Mesodermal cell (in vitro differentiated cells): Measurements from ENCODE around the gene IDNK. TPM values are rescaled to one million over a fixed set of nuclear protein-coding genes. Genes with fewer than 3 reads are reported as not detected.

Experiments used
- H3K27ac ChIP-seq: 2 replicates; pipeline ENCODE4 v1.7.0; 2013; ENCODE audit warnings: mild to moderate bottlenecking, low read depth, low read length, moderate library complexity; ENCODE audit not compliant: severe bottlenecking
- H3K36me3 ChIP-seq: 2 replicates; pipeline ENCODE4 v1.7.1; 2013; ENCODE audit warnings: mild to moderate bottlenecking, low read length, moderate library complexity; ENCODE audit not compliant: control insufficient read depth, insufficient read depth
- H3K4me1 ChIP-seq: one replicate; pipeline ENCODE4 v1.7.1; 2013; ENCODE audit warnings: mild to moderate bottlenecking, low read length; ENCODE audit not compliant: insufficient read depth, control insufficient read depth, poor library complexity, severe bottlenecking
- H3K4me3 ChIP-seq: 2 replicates; pipeline ENCODE4 v1.7.0; 2013; ENCODE audit warnings: low read length, control low read depth, mild to moderate bottlenecking; ENCODE audit not compliant: insufficient read depth, poor library complexity, severe bottlenecking; ENCODE audit errors: extremely low read depth
- H3K9me3 ChIP-seq: 2 replicates; pipeline ENCODE4 v1.7.1; 2013; ENCODE audit warnings: mild to moderate bottlenecking, low read length, moderate library complexity; ENCODE audit not compliant: control insufficient read depth
- WGBS, 2 experiments: methylation state at CpG; one replicate each; pipeline ENCODE4 v1.1.5; 2013; ENCODE audit warnings: missing lambda C conversion rate in 2 of 2; ENCODE audit not compliant: insufficient coverage in 2 of 2; 5-methylcytosine and 5-hydroxymethylcytosine counted together
- polyA plus RNA-seq, 2 experiments: library from polyadenylated mRNA; stranded (reverse); fragments of 50-300 nt; gene quantifications; one replicate each; pipeline ENCODE4 v1.2.3, GENCODE V29; 2013

The IDNK gene
- 1.0 TPM for polyA plus RNA-seq (2013, experiment 1 of 2)
- polyA plus RNA-seq (2013, experiment 2 of 2) = 1.5 TPM

GRCh38 chr9:83622939-83623678, at the start of gene IDNK:
Gene IDNK, plus strand, starts transcription at chr9:83623143. Its CDS starts 29 bp downstream, at chr9:83623172.
- WGBS, 2 experiments = 1% methylated on average over 49 to 62 of the region's 79 CpGs
- Histone ChIP-seq H3K4me3 (peak within 1 kb of the TSS; percentile 65), H3K27ac (peak within 1 kb of the TSS; percentile 45), H3K4me1 (no peaks in the 10 kb centered on the region), H3K36me3 (peaks cover 3% of the 10 kb centered on the region), H3K9me3 (no peaks in the 10 kb centered on the region)

- WGBS, 2 experiments = no CpG with 5 or more reads among the region's 1 CpG
- Histone ChIP-seq H3K9me3 (no peaks in the 10 kb centered on the region), H3K4me1 (no peaks in the 10 kb centered on the region), H3K4me3 (no peak overlapping the region), H3K27ac (no peak overlapping the region), H3K36me3 (no peaks in the 10 kb centered on the region)
These were observed 48.5 kb upstream of the IDNK start for GRCh38 chr9:83574482-83574881.

GRCh38 chr9:83582029-83582428, 40.9 kb upstream of the IDNK start:
- Histone ChIP-seq H3K36me3 (no peaks in the 10 kb centered on the region), H3K4me1 (no peaks in the 10 kb centered on the region), H3K27ac (no peak overlapping the region), H3K4me3 (no peak overlapping the region), H3K9me3 (no peaks in the 10 kb centered on the region)
- no CpG with 5 or more reads among the region's 1 CpG for WGBS, 2 experiments

DNA sequence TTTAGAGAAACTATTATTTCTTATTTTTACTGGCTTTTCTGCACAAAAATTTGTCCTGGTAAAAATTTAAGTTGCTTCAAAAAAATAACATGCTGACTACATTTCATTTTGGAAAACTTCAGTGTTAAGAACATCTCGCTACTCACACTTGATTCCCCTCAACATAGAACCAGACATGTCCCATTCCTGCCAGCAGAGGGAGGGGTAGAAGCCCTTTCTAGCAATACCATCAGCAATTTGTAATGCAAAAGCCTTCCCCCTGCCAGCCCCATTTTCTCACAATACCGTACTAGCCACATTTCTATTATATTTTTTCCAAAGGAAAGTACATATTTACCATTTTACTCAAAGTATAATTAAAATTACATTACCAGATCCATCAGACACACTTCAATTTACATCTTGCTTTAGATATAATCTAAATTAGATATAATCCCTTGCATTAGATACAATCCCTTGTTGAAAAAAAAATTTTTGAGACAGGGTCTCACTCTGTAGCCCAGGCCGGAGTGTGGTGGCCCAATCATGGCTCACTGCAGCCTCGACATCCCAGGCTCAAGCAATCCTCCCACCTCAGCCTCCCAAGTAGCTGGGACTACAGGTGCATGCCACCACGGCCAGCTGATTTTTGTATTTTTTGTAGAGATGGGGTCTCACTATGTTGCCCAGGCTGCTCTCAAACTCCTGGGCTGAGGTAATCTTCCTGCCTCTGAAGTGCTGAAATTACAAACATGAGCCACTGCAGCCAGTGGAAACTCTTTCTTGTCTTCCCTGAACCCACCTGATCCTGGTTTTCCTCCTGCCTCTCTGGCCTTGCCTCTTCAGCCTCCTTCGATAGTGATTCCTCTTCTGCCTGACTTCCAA, 39.6 kb upstream of the IDNK start:
- no peaks in the 10 kb centered on the region for H3K9me3 ChIP-seq
- 66 to 86% methylated on average over 3 to 4 of the region's 6 CpGs for WGBS, 2 experiments
- H3K27ac ChIP-seq = no peak overlapping the region
- H3K36me3 ChIP-seq = no peaks in the 10 kb centered on the region
- H3K4me3 ChIP-seq = no peak overlapping the region
- H3K4me1 ChIP-seq = no peaks in the 10 kb centered on the region

DNA sequence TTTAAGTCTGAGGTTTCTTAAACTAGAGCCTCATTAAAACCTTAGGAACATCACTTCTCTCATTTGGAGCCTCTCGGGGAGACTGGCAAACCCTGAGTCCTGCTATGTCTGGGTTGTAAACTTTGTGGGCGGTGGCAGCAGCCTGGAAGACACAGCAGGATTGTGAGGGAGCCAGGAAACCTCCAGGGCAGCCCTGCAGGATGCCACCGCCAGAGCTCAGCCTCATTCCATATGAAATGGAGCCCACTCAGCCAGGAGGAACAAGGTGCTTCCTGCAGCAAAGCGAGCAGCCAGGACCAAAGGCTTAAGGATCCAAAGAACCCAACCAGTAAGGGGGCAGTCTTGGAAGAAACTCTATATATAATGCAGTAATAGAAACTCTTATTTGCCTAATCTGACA, 37.9 kb upstream of the IDNK start:
- Histone ChIP-seq H3K36me3 (no peaks in the 10 kb centered on the region), H3K4me1 (no peaks in the 10 kb centered on the region), H3K4me3 (no peak overlapping the region), H3K9me3 (no peaks in the 10 kb centered on the region), H3K27ac (no peak overlapping the region)
- 40 to 48% methylated on average over 2 of the region's 4 CpGs for WGBS, 2 experiments

DNA sequence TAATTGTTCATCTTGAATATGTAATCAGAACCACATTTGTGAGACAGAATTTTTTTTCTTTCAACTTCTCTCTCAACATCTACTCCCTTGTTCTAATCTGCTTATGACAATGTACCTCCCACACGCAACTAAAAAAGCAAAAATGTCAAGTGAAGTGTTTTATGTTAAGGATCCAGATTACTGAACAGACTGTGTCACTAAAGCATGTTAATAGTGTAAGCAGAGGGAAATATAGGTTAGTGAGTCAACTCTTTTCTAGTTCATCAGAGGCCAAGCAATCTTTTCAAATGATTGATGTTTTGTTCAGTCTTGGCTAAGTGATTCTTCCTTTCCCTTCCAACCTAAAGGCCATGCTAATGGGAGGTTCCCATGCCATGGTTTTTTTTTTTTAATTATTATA, 34.7 kb upstream of the IDNK start:
- H3K9me3 ChIP-seq = no peaks in the 10 kb centered on the region
- no peaks in the 10 kb centered on the region for H3K36me3 ChIP-seq
- WGBS, 2 experiments = no CpG with 5 or more reads among the region's 1 CpG
- H3K4me3 ChIP-seq = no peak overlapping the region
- no peaks in the 10 kb centered on the region for H3K4me1 ChIP-seq
- H3K27ac ChIP-seq = no peak overlapping the region

DNA sequence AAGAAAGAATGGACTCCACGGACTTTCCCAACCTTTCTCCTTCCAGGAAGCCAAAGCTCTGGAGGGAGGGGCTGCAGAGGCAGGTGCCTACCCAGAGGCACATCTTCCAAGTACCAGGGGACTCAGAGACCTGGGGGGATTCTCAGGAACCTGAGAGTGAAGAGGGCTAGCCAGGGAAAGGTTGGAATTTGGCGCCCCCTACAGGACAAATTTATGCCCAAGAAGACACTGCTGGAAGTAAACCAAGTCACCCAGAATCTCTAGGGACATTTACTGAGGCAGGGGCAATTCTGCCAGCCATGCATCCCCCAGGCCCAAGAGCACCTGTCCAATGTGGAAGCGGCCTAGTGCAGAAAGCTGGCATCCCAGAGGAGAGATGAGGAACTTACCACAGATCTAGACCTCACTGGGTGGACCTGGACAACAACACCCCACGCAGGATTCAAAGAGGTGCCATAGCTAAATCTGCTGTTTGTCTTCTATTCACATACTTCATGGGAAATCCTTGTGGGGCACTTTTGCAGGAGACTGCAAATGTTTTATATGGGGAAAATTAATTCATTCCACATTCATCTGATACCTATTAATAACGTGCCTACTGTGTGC, 25.9 kb upstream of the IDNK start:
- no peaks in the 10 kb centered on the region for H3K4me1 ChIP-seq
- no peaks in the 10 kb centered on the region for H3K36me3 ChIP-seq
- no peak overlapping the region for H3K27ac ChIP-seq
- H3K4me3 ChIP-seq = no peak overlapping the region
- 44% methylated on average over 1 of the region's 5 CpGs; no CpG with 5 or more reads in 1 of the 2 experiments for WGBS, 2 experiments
- no peaks in the 10 kb centered on the region for H3K9me3 ChIP-seq

DNA sequence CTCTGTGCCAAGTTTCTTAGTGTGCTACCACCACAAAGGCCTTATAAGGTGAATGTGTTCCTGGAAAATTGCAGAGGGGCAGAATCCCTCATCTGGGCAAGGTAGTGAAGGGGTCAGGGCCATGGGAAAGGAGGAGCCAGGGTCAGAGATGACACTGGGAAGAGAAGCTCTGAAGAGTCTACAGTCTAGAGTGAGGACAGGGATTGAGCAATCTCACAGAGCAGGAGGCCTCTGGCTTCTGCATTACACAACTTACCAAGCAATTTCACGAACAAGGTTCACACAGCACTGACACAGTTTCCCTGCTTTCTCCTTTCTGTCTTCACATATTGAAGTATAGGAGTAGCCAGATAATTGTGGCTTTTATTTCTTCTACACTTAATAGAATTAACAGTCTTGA, 24.5 kb upstream of the IDNK start:
- H3K36me3 ChIP-seq = no peaks in the 10 kb centered on the region
- no peak overlapping the region for H3K27ac ChIP-seq
- no peak overlapping the region for H3K4me3 ChIP-seq
- no CpG with 5 or more reads among the region's 1 CpG for WGBS, 2 experiments
- H3K4me1 ChIP-seq = no peaks in the 10 kb centered on the region
- H3K9me3 ChIP-seq = no peaks in the 10 kb centered on the region

DNA sequence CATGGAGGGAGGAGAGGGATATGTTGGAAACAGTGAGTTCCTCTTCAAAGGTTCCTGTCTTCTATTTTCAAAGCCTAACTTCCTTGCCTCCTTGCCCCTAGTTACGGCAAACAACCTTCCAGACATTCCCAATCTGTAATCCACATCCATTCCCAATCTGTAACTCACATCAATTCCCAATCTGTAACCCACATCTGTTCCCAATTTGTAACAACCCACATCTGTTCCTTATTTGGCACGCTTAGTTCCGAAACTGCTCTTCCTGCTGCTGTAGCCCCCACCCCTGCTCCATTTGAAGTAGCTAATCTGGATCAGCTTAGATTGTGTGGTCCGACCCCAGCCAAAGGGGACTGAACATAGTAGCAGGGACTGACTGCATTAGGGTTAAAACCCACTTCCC, 23.9 kb upstream of the IDNK start:
- Histone ChIP-seq H3K4me1 (no peaks in the 10 kb centered on the region), H3K9me3 (no peaks in the 10 kb centered on the region), H3K36me3 (no peaks in the 10 kb centered on the region), H3K4me3 (no peak overlapping the region), H3K27ac (no peak overlapping the region)
- 84 to 95% methylated on average over 2 to 4 of the region's 4 CpGs for WGBS, 2 experiments

DNA sequence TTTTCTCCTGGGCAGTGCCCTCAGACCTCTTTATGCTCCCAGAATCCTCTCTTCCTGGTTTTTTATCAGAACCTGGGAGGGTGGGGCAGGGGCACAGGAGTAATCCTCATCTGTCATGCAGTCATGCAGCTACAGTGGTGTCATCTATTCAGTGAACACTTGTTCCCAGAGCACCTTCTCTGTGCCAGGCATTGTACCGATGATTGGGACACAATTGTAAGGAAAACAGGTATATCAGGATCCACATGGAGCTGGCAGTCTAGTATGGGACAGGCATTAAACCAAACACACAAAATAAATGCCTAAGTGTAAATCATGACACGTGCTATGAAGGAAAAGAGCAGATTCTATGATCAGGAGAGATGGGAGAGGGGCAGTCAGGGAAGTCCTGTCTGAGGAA, 21.5 kb upstream of the IDNK start:
- Histone ChIP-seq H3K36me3 (no peaks in the 10 kb centered on the region), H3K4me1 (no peaks in the 10 kb centered on the region), H3K4me3 (no peak overlapping the region), H3K9me3 (no peaks in the 10 kb centered on the region), H3K27ac (no peak overlapping the region)
- 80 to 100% methylated on average over 1 of the region's 2 CpGs for WGBS, 2 experiments
